Gastrocnemius medialis (tissue), 4 donors: Measurements from ENCODE around the gene ATAD3C.

ENCODE experiments used
- CTCF ChIP-seq, 5 experiments: fragments of 450-650 bp in 3 of 5; fragments of 200-600 bp in 2 of 5; sonication (generic) in 2 of 5; IDR thresholded peaks in 4 of 5; conservative IDR thresholded peaks in 1 of 5; 1 replicate in 4 of 5; 2 replicates in 1 of 5; pipeline ENCODE4 v1.5.1; 2016 to 2019; ENCODE audit warnings: antibody characterized with exemption in 5 of 5, mild to moderate bottlenecking in 3 of 5, moderate library complexity in 3 of 5
- POLR2A ChIP-seq, 2 donors: fragments of 450-650 bp; IDR thresholded peaks; one replicate each; pipeline ENCODE4 v1.6.1; 2017; ENCODE audit warnings: antibody characterized with exemption in 2 of 2, mild to moderate bottlenecking in 2 of 2, moderate library complexity in 2 of 2

- TF ChIP-seq CTCF (IDR thresholded peaks at IDR 0.05 in 4 of 5, conservative IDR thresholded peaks at IDR 0.05 in 1 of 5) (no peak), POLR2A (IDR thresholded peaks at IDR 0.05) (no peak)
Observed at GRCh38 chr1:1422465-1423244, 26.8 kb upstream of the ATAD3C start.
